ENCODE results near the gene KRT4.
A peak's percentile ranks its signal among the peaks of the same experiment; 100 is the strongest.
"Not testable (repeated sequence)": the region's sequence is repeated elsewhere in the genome, so short reads cannot be mapped to it uniquely, and the experiment has no call there.

Gene KRT4
- 0 to 3.0 (median 0.06) reads per million in 17 experiments for total RNA-seq

- DNase-seq = no peak
Observed at GRCh38 chr12:52813885-52814709, at the start of gene KRT4. KRT4 (minus strand) TSS chr12:52814116; CDS start chr12:52814058, 58 bp downstream.

GRCh38 chr12:52862023-52862422, 48.1 kb upstream of the KRT4 start:
- no peak for DNase-seq

GRCh38 chr12:52861511-52861910, 47.6 kb upstream of the KRT4 start:
- DNase-seq = no peak

GRCh38 chr12:52860102-52860823, 46.3 kb upstream of the KRT4 start:
- peak; percentile 53 to 84 (median 67) for DNase-seq

- DNase-seq = no peak
Observed at GRCh38 chr12:52857500-52857899, 43.6 kb upstream of the KRT4 start.

GRCh38 chr12:52856787-52857186, 42.9 kb upstream of the KRT4 start:
- no peak for DNase-seq

GRCh38 chr12:52856077-52856476, 42.2 kb upstream of the KRT4 start:
- DNase-seq = not testable (repeated sequence)

GRCh38 chr12:52851787-52852186, 37.9 kb upstream of the KRT4 start:
- DNase-seq = no peak

- DNase-seq = no peak
Observed at GRCh38 chr12:52850681-52851080, 36.8 kb upstream of the KRT4 start.

- DNase-seq = no peak
Observed at GRCh38 chr12:52849511-52849910, 35.6 kb upstream of the KRT4 start.

GRCh38 chr12:52848661-52849255, 34.8 kb upstream of the KRT4 start, which contains the start of gene KRT78:
KRT78 (minus strand) TSS chr12:52848994; CDS start chr12:52848930, 64 bp downstream.
- DNase-seq = no peak

- DNase-seq = peak; percentile 76 to 85 (median 82)
Observed at GRCh38 chr12:52847335-52848102, 33.6 kb upstream of the KRT4 start.

- DNase-seq = peak in 3 of 4 experiments; percentile 37 to 49 (median 38)
Observed at GRCh38 chr12:52846356-52846970, 32.5 kb upstream of the KRT4 start.

- DNase-seq = peak in 3 of 4 experiments; percentile 60 to 65 (median 63)
Observed at GRCh38 chr12:52845946-52846345, 32.0 kb upstream of the KRT4 start.

GRCh38 chr12:52844386-52844785, 30.5 kb upstream of the KRT4 start:
- DNase-seq = no peak

- no peak for DNase-seq
Observed at GRCh38 chr12:52839436-52840105, 25.7 kb upstream of the KRT4 start.

GRCh38 chr12:52838609-52839435, 24.9 kb upstream of the KRT4 start:
- DNase-seq = peak; percentile 56 to 74 (median 71)

- peak in 1 of 4 experiments; percentile 20 for DNase-seq
Observed at GRCh38 chr12:52837781-52838608, 24.1 kb upstream of the KRT4 start.

GRCh38 chr12:52837413-52837741, 23.5 kb upstream of the KRT4 start:
- DNase-seq = peak; percentile 62 to 82 (median 76)

All from suppressor macrophage (primary cell).